A673 (cell line): Measurements from ENCODE around the gene PLD1. TPM values are rescaled to one million over a fixed set of nuclear protein-coding genes. Genes with fewer than 3 reads are reported as not detected.

Source experiments
- BruUV-seq: library from RNA; stranded (reverse); fragments of 400-500 nt; replicated peaks from 2 replicates; lab custom pipeline; 2021; lab: Mats Ljungman, UMichigan
- CTCF ChIA-PET: fragments of 300-600 bp; sonication (Branson Sonifier 250); formaldehyde crosslinking; loops from one replicate; lab custom pipeline; 2022; ENCODE audit warnings: antibody characterized with exemption; lab: Charles Lee
- POLR2A ChIA-PET: fragments of 300-600 bp; sonication (Branson Sonifier 250); formaldehyde crosslinking; loops from one replicate; lab custom pipeline; 2022; ENCODE audit warnings: antibody characterized with exemption; ENCODE audit not compliant: low non-redundant PET; lab: Charles Lee
- DNase-seq: peaks from one replicate; pipeline ENCODE4 v3.0.0-alpha.2; 2015; ENCODE audit warnings: low spot score
- H3K27ac ChIP-seq: fragments of 200-600 bp; sonication (generic); 2 replicates; pipeline ENCODE4 v1.5.1; 2016; ENCODE audit warnings: mixed run types, low read depth, mild to moderate bottlenecking, mixed read lengths, antibody characterized with exemption, low read length; ENCODE audit not compliant: poor library complexity, severe bottlenecking
- H3K27me3 ChIP-seq: fragments of 200-600 bp; sonication (generic); replicated peaks from 2 replicates; pipeline ENCODE4 v1.6.1; 2017; ENCODE audit warnings: mixed run types, low read depth, mild to moderate bottlenecking, mixed read lengths, antibody characterized with exemption, low read length; ENCODE audit not compliant: insufficient read depth, poor library complexity
- H3K36me3 ChIP-seq: fragments of 200-600 bp; sonication (generic); 2 replicates; pipeline ENCODE4 v1.6.1; 2016; ENCODE audit warnings: mixed run types, mild to moderate bottlenecking, mixed read lengths, antibody characterized with exemption, low read length; ENCODE audit not compliant: insufficient read depth, poor library complexity, severe bottlenecking
- H3K4me1 ChIP-seq: fragments of 200-600 bp; sonication (generic); 2 replicates; pipeline ENCODE4 v1.6.1; 2017; ENCODE audit warnings: mixed run types, mild to moderate bottlenecking, mixed read lengths, antibody characterized with exemption, low read length; ENCODE audit not compliant: insufficient read depth, poor library complexity, severe bottlenecking
- H3K4me3 ChIP-seq: fragments of 200-600 bp; sonication (generic); 2 replicates; pipeline ENCODE4 v1.5.1; 2016; ENCODE audit warnings: low read depth, mixed run types, mild to moderate bottlenecking, mixed read lengths, low read length; ENCODE audit not compliant: poor library complexity, severe bottlenecking
- H3K9me3 ChIP-seq: fragments of 200-600 bp; sonication (generic); 2 replicates; pipeline ENCODE4 v1.6.1; 2016; ENCODE audit warnings: mixed run types, low read depth, mild to moderate bottlenecking, mixed read lengths, antibody characterized with exemption, low read length; ENCODE audit not compliant: poor library complexity, severe bottlenecking
- CTCF ChIP-seq: fragments of 300-800, 200-600 bp; sonication (generic); conservative IDR thresholded peaks from 2 replicates; pipeline ENCODE4 v1.5.1; 2017; ENCODE audit warnings: low read depth, mild to moderate bottlenecking, antibody characterized with exemption, low read length, moderate library complexity, mixed read lengths
- EZH2 ChIP-seq: fragments of 200-600 bp; sonication (generic); IDR thresholded peaks from 2 replicates; pipeline ENCODE4 v1.6.1; 2017; ENCODE audit warnings: borderline replicate concordance, low read depth, mild to moderate bottlenecking, mixed read lengths, antibody characterized with exemption, low read length; ENCODE audit not compliant: poor library complexity, severe bottlenecking
- intact Hi-C: fragments of 100-400 bp; cut with micrococcal nuclease; formaldehyde crosslinking; loops from one replicate; pipeline ENCODE4 v1.10.0; 2022; ENCODE audit not compliant: unreplicated experiment
- total RNA-seq: library from RNA; stranded (reverse); gene quantifications from 2 replicates; pipeline ENCODE4 v1.2.3, GENCODE V29; 2021

The PLD1 gene
- total RNA-seq, 1 experiment from 2014 or later: 3.2 TPM

- POLR2A ChIA-PET: no interaction called here
- no peak overlapping the region for H3K4me3 ChIP-seq
- H3K9me3 ChIP-seq: no peaks in the 10 kb centered on the region
- BruUV-seq: no TSS peak
- H3K4me1 ChIP-seq: no peaks in the 10 kb centered on the region
- H3K36me3 ChIP-seq: no peaks in the 10 kb centered on the region
- no peaks in the 10 kb centered on the region for H3K27me3 ChIP-seq
- intact Hi-C loops: no loop called here
- TF ChIP-seq CTCF: no peak
- TF ChIP-seq EZH2: no peak
- CTCF ChIA-PET: no interaction called here
- H3K27ac ChIP-seq: no peak overlapping the region
- DNase-seq: no peak
These were observed 27.7 kb downstream of the PLD1 start for GRCh38 chr3:171782617-171783016.

GRCh38 chr3:171781711-171782127 is 28.6 kb downstream of the PLD1 start:
- ChIA-PET CTCF (no interaction called here), POLR2A (no interaction called here)
- Histone ChIP-seq H3K27me3 (no peaks in the 10 kb centered on the region), H3K36me3 (no peaks in the 10 kb centered on the region), H3K4me1 (no peaks in the 10 kb centered on the region), H3K27ac (no peak overlapping the region), H3K4me3 (no peak overlapping the region), H3K9me3 (no peaks in the 10 kb centered on the region)
- DNase-seq: no peak
- no peak for TF ChIP-seq EZH2
- no peak for TF ChIP-seq CTCF
- intact Hi-C loops: no loop called here
- no TSS peak for BruUV-seq

- Histone ChIP-seq H3K36me3 (no peaks in the 10 kb centered on the region), H3K27me3 (no peaks in the 10 kb centered on the region), H3K4me3 (no peak overlapping the region), H3K27ac (no peak overlapping the region), H3K4me1 (no peaks in the 10 kb centered on the region), H3K9me3 (no peaks in the 10 kb centered on the region)
- CTCF ChIA-PET: no interaction called here
- intact Hi-C loops: loop anchor here (10.0 kb wide), 2 partner anchors 164 to 576 kb away; no protein-coding TSS in a partner anchor
- POLR2A ChIA-PET: no interaction called here
- no TSS peak for BruUV-seq
- DNase-seq: no peak
- no peak for TF ChIP-seq CTCF
- TF ChIP-seq EZH2: no peak
These were observed 31.8 kb downstream of the PLD1 start for GRCh38 chr3:171778493-171778892.
